Measurements from ENCODE around the gene CACNA2D2. TPM values are rescaled to one million over a fixed set of nuclear protein-coding genes. Genes with fewer than 3 reads are reported as not detected.

The CACNA2D2 gene
- total RNA-seq, 1 experiment from 2014 or later, result 22.0 TPM

DNA sequence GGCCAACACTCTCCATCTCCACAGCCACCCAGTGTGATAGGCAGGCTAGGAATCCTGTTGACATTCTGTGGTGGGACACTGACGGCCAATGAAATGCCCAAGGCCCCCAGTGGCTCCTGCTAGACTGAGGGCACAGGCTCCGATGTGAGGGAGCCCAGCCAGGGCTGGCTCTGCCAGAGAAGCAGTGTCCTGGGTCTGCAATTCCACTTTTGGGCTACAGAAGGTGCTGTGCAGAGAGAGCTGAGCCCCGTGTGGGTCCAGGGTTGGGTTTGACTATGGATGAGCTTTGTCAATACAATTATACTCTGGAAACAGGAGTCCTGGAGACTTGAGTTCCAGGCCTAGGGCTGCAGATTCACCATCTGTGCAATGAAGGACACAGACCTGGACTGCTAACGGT lies 88.4 kb downstream of the CACNA2D2 start:
- H3K27me3 Mint-ChIP-seq (ENCODE audit: low read depth), result no peaks in the 10 kb centered on the region
- ChIA-PET POLR2A (interaction anchor here (1.3 kb wide), 1 partner anchor 177 kb away, joined by 3 read pairs; no protein-coding TSS in a partner anchor), CTCF (interaction anchor here (0.6 to 3.3 kb wide), 35 partner anchors 9 to 237 kb away, joined by 3 to 15 read pairs (median 4); partner anchors contain the start of genes CACNA2D2, HEMK1, RASSF1 and ZMYND10)
- no peaks in the 10 kb centered on the region for H3K36me3 Mint-ChIP-seq
- no peak overlapping the region for H3K4me3 Mint-ChIP-seq
- H3K4me1 Mint-ChIP-seq, result peaks cover 14% of the 10 kb centered on the region
- peak; percentile 53 for DNase-seq (ENCODE audit: low spot score)
- H3K27ac Mint-ChIP-seq, result no peak overlapping the region
- no peak for TF ChIP-seq SP1 (CRISPR knock-in tag; conservative IDR thresholded peaks at IDR 0.05)
- TF ChIP-seq, protein P1, sequence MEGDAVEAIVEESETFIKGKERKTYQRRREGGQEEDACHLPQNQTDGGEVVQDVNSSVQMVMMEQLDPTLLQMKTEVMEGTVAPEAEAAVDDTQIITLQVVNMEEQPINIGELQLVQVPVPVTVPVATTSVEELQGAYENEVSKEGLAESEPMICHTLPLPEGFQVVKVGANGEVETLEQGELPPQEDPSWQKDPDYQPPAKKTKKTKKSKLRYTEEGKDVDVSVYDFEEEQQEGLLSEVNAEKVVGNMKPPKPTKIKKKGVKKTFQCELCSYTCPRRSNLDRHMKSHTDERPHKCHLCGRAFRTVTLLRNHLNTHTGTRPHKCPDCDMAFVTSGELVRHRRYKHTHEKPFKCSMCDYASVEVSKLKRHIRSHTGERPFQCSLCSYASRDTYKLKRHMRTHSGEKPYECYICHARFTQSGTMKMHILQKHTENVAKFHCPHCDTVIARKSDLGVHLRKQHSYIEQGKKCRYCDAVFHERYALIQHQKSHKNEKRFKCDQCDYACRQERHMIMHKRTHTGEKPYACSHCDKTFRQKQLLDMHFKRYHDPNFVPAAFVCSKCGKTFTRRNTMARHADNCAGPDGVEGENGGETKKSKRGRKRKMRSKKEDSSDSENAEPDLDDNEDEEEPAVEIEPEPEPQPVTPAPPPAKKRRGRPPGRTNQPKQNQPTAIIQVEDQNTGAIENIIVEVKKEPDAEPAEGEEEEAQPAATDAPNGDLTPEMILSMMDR (IDR thresholded peaks at IDR 0.05), result peak; percentile 43
- peak; percentile 83 for ATAC-seq
- no peaks in the 10 kb centered on the region for H3K9me3 Mint-ChIP-seq

DNA sequence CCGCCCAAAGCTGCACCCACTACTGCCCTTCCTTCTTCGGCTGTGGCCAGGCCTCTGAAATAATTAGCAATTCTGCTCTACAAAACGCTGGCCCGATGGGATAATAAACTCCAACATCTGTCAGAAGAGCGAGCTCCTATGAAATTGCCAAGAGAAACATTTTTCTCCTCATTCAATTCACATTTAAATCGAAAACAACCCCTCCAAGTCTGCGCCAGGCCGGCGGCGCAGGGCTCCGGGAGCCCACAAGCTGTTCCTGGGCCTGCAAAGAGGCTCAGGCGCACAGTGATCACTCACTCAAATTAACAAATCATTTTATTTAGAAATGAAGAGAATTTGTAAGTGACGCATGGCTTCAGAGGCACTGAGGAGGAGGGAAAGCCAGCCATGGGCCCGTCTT lies 88.8 kb downstream of the CACNA2D2 start:
- DNase-seq (ENCODE audit: low spot score), result no peak
- no peaks in the 10 kb centered on the region for H3K27me3 Mint-ChIP-seq (ENCODE audit: low read depth)
- no peaks in the 10 kb centered on the region for H3K36me3 Mint-ChIP-seq
- H3K4me3 Mint-ChIP-seq, result no peak overlapping the region
- ChIA-PET CTCF (interaction anchor here (0.9 to 3.3 kb wide), 21 partner anchors 10 to 201 kb away, joined by 3 to 15 read pairs (median 4); partner anchors contain the start of genes CACNA2D2, HEMK1 and ZMYND10), POLR2A (no interaction called here)
- no peaks in the 10 kb centered on the region for H3K9me3 Mint-ChIP-seq
- TF ChIP-seq TEAD4 (CRISPR knock-in tag; IDR thresholded peaks at IDR 0.05), result no peak
- TF ChIP-seq, protein P2, sequence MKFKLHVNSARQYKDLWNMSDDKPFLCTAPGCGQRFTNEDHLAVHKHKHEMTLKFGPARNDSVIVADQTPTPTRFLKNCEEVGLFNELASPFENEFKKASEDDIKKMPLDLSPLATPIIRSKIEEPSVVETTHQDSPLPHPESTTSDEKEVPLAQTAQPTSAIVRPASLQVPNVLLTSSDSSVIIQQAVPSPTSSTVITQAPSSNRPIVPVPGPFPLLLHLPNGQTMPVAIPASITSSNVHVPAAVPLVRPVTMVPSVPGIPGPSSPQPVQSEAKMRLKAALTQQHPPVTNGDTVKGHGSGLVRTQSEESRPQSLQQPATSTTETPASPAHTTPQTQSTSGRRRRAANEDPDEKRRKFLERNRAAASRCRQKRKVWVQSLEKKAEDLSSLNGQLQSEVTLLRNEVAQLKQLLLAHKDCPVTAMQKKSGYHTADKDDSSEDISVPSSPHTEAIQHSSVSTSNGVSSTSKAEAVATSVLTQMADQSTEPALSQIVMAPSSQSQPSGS (CRISPR knock-in tag; IDR thresholded peaks at IDR 0.05; ENCODE audit: borderline replicate concordance, low read depth), result no peak
- no peak for TF ChIP-seq HMGA2 (CRISPR knock-in tag; IDR thresholded peaks at IDR 0.05)
- TF ChIP-seq EMX1 (CRISPR knock-in tag; IDR thresholded peaks at IDR 0.05), result no peak
- TF ChIP-seq, protein P3, sequence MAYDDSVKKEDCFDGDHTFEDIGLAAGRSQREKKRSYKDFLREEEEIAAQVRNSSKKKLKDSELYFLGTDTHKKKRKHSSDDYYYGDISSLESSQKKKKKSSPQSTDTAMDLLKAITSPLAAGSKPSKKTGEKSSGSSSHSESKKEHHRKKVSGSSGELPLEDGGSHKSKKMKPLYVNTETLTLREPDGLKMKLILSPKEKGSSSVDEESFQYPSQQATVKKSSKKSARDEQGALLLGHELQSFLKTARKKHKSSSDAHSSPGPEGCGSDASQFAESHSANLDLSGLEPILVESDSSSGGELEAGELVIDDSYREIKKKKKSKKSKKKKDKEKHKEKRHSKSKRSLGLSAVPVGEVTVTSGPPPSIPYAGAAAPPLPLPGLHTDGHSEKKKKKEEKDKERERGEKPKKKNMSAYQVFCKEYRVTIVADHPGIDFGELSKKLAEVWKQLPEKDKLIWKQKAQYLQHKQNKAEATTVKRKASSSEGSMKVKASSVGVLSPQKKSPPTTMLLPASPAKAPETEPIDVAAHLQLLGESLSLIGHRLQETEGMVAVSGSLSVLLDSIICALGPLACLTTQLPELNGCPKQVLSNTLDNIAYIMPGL (CRISPR knock-in tag; IDR thresholded peaks at IDR 0.05), result no peak
- TF ChIP-seq, protein P4, sequence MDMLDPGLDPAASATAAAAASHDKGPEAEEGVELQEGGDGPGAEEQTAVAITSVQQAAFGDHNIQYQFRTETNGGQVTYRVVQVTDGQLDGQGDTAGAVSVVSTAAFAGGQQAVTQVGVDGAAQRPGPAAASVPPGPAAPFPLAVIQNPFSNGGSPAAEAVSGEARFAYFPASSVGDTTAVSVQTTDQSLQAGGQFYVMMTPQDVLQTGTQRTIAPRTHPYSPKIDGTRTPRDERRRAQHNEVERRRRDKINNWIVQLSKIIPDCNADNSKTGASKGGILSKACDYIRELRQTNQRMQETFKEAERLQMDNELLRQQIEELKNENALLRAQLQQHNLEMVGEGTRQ (CRISPR knock-in tag; IDR thresholded peaks at IDR 0.05), result no peak
- TF ChIP-seq SMAD4 (CRISPR knock-in tag; IDR thresholded peaks at IDR 0.05), result no peak
- TF ChIP-seq NR2C2 (CRISPR knock-in tag; IDR thresholded peaks at IDR 0.05), result no peak
- TF ChIP-seq OVOL2 (CRISPR knock-in tag; IDR thresholded peaks at IDR 0.05; ENCODE audit: borderline replicate concordance), result no peak
- TF ChIP-seq, protein P5, sequence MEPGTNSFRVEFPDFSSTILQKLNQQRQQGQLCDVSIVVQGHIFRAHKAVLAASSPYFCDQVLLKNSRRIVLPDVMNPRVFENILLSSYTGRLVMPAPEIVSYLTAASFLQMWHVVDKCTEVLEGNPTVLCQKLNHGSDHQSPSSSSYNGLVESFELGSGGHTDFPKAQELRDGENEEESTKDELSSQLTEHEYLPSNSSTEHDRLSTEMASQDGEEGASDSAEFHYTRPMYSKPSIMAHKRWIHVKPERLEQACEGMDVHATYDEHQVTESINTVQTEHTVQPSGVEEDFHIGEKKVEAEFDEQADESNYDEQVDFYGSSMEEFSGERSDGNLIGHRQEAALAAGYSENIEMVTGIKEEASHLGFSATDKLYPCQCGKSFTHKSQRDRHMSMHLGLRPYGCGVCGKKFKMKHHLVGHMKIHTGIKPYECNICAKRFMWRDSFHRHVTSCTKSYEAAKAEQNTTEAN (CRISPR knock-in tag; IDR thresholded peaks at IDR 0.05), result no peak
- TF ChIP-seq ZNF263 (CRISPR knock-in tag; IDR thresholded peaks at IDR 0.05; ENCODE audit: low read depth), result no peak
- TF ChIP-seq, protein P6, sequence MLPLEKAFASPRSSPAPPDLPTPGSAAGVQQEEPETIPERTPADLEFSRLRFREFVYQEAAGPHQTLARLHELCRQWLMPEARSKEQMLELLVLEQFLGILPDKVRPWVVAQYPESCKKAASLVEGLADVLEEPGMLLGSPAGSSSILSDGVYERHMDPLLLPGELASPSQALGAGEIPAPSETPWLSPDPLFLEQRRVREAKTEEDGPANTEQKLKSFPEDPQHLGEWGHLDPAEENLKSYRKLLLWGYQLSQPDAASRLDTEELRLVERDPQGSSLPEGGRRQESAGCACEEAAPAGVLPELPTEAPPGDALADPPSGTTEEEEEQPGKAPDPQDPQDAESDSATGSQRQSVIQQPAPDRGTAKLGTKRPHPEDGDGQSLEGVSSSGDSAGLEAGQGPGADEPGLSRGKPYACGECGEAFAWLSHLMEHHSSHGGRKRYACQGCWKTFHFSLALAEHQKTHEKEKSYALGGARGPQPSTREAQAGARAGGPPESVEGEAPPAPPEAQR (CRISPR knock-in tag; IDR thresholded peaks at IDR 0.05), result no peak
- no peak for TF ChIP-seq IRF2 (CRISPR knock-in tag; IDR thresholded peaks at IDR 0.05; ENCODE audit: borderline replicate concordance, low read depth)
- TF ChIP-seq, protein P7, sequence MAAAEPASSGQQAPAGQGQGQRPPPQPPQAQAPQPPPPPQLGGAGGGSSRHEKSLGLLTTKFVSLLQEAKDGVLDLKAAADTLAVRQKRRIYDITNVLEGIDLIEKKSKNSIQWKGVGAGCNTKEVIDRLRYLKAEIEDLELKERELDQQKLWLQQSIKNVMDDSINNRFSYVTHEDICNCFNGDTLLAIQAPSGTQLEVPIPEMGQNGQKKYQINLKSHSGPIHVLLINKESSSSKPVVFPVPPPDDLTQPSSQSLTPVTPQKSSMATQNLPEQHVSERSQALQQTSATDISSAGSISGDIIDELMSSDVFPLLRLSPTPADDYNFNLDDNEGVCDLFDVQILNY (CRISPR knock-in tag; IDR thresholded peaks at IDR 0.05), result no peak
- TF ChIP-seq JAZF1 (CRISPR knock-in tag; IDR thresholded peaks at IDR 0.05), result no peak
- H3K27ac Mint-ChIP-seq, result no peak overlapping the region
- peaks cover 14% of the 10 kb centered on the region for H3K4me1 Mint-ChIP-seq
- ATAC-seq, result no peak
